ENCODE results near the gene RPL5. TPM values are rescaled to one million over a fixed set of nuclear protein-coding genes. Genes with fewer than 3 reads are reported as not detected.

RPL5 gene
- total RNA-seq, 1 experiment from 2014 or later = 1,430 TPM

- TF ChIP-seq, protein P1, sequence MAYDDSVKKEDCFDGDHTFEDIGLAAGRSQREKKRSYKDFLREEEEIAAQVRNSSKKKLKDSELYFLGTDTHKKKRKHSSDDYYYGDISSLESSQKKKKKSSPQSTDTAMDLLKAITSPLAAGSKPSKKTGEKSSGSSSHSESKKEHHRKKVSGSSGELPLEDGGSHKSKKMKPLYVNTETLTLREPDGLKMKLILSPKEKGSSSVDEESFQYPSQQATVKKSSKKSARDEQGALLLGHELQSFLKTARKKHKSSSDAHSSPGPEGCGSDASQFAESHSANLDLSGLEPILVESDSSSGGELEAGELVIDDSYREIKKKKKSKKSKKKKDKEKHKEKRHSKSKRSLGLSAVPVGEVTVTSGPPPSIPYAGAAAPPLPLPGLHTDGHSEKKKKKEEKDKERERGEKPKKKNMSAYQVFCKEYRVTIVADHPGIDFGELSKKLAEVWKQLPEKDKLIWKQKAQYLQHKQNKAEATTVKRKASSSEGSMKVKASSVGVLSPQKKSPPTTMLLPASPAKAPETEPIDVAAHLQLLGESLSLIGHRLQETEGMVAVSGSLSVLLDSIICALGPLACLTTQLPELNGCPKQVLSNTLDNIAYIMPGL (CRISPR knock-in tag; IDR thresholded peaks at IDR 0.05) = peak; percentile 81; the same call in 1 of the 2 replicates
- TF ChIP-seq ATF3 (CRISPR knock-in tag; conservative IDR thresholded peaks at IDR 0.05) (peak; percentile 82), ZSCAN18 (CRISPR knock-in tag; IDR thresholded peaks at IDR 0.05) (0 out of 2 replicates have a peak, but pooled peaks have one; percentile 52), ZNF263 (CRISPR knock-in tag; IDR thresholded peaks at IDR 0.05; ENCODE audit: low read depth) (peak; percentile 73), NR2C2 (CRISPR knock-in tag; IDR thresholded peaks at IDR 0.05) (peak; percentile 89), ZMAT4 (CRISPR knock-in tag; IDR thresholded peaks at IDR 0.05) (no peak), ATF6 (CRISPR knock-in tag; IDR thresholded peaks at IDR 0.05) (peak; percentile 93), TP53 (CRISPR knock-in tag; IDR thresholded peaks at IDR 0.05) (peak; percentile 99), ZNF121 (CRISPR knock-in tag; IDR thresholded peaks at IDR 0.05) (peak; percentile 92), GTF2I (CRISPR knock-in tag; conservative IDR thresholded peaks at IDR 0.05) (no peak), FOXK1 (CRISPR knock-in tag; IDR thresholded peaks at IDR 0.05) (peak; percentile 98), ELF4 (CRISPR knock-in tag; IDR thresholded peaks at IDR 0.05; ENCODE audit: low read depth) (peak; percentile 94), RORB (CRISPR knock-in tag; IDR thresholded peaks at IDR 0.05) (no peak), TEAD4 (CRISPR knock-in tag; IDR thresholded peaks at IDR 0.05) (peak; percentile 98), OVOL2 (CRISPR knock-in tag; IDR thresholded peaks at IDR 0.05; ENCODE audit: borderline replicate concordance) (no peak), CREM (CRISPR knock-in tag; IDR thresholded peaks at IDR 0.05) (peak; percentile 94), NR1H2 (CRISPR knock-in tag; IDR thresholded peaks at IDR 0.05) (peak; percentile 92), FOXP1 (CRISPR knock-in tag; IDR thresholded peaks at IDR 0.05; ENCODE audit: borderline replicate concordance) (peak; percentile 100), ZNF396 (CRISPR knock-in tag; IDR thresholded peaks at IDR 0.05; ENCODE audit: borderline replicate concordance) (no peak), ATF1 (CRISPR knock-in tag; IDR thresholded peaks at IDR 0.05) (peak; percentile 94)
- TF ChIP-seq, protein P2, sequence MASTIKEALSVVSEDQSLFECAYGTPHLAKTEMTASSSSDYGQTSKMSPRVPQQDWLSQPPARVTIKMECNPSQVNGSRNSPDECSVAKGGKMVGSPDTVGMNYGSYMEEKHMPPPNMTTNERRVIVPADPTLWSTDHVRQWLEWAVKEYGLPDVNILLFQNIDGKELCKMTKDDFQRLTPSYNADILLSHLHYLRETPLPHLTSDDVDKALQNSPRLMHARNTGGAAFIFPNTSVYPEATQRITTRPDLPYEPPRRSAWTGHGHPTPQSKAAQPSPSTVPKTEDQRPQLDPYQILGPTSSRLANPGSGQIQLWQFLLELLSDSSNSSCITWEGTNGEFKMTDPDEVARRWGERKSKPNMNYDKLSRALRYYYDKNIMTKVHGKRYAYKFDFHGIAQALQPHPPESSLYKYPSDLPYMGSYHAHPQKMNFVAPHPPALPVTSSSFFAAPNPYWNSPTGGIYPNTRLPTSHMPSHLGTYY (CRISPR knock-in tag; IDR thresholded peaks at IDR 0.05) = no peak
- TF ChIP-seq, protein P3, sequence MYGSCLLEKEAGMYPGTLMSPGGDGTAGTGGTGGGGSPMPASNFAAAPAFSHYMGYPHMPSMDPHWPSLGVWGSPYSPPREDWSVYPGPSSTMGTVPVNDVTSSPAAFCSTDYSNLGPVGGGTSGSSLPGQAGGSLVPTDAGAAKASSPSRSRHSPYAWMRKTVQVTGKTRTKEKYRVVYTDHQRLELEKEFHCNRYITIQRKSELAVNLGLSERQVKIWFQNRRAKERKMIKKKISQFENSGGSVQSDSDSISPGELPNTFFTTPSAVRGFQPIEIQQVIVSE (CRISPR knock-in tag; IDR thresholded peaks at IDR 0.05; ENCODE audit: borderline replicate concordance) = no peak
- TF ChIP-seq, protein P4, sequence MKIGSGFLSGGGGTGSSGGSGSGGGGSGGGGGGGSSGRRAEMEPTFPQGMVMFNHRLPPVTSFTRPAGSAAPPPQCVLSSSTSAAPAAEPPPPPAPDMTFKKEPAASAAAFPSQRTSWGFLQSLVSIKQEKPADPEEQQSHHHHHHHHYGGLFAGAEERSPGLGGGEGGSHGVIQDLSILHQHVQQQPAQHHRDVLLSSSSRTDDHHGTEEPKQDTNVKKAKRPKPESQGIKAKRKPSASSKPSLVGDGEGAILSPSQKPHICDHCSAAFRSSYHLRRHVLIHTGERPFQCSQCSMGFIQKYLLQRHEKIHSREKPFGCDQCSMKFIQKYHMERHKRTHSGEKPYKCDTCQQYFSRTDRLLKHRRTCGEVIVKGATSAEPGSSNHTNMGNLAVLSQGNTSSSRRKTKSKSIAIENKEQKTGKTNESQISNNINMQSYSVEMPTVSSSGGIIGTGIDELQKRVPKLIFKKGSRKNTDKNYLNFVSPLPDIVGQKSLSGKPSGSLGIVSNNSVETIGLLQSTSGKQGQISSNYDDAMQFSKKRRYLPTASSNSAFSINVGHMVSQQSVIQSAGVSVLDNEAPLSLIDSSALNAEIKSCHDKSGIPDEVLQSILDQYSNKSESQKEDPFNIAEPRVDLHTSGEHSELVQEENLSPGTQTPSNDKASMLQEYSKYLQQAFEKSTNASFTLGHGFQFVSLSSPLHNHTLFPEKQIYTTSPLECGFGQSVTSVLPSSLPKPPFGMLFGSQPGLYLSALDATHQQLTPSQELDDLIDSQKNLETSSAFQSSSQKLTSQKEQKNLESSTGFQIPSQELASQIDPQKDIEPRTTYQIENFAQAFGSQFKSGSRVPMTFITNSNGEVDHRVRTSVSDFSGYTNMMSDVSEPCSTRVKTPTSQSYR (CRISPR knock-in tag; IDR thresholded peaks at IDR 0.05) = peak; percentile 100
- TF ChIP-seq, protein P5, sequence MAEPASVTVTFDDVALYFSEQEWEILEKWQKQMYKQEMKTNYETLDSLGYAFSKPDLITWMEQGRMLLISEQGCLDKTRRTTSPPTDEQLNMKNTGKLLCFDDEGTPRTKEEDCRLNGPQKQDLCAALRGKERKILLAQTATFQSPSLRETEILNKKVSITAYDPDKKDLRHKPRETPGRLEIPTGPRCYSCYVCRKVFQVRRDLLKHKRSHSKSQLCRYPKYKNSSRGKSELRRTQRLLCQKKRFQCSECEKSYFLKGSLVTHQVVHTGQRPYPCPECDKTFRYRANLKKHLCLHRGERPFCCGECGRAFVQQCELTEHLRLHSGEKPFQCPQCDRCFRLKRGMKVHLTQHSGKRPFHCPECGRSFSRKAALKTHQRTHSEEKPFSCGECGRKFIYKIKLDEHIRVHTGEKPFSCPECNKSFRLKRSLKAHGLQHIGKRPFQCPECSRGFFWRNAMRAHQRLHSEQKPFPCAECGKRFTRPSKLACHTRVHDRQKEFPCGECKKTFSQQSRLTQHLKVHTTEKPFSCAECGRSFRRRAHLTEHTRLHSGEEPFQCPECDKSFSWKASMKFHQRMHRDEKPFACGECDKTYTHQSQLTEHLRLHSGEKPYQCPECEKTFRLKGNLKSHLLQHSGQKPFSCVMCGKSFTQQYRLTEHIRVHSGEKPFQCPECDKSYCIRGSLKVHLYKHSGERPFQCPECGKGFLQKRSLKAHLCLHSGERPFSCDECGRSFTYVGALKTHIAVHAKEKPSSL (CRISPR knock-in tag; conservative IDR thresholded peaks at IDR 0.05) = no peak
Measured at GRCh38 chr1:92784639-92785500, 47.0 kb upstream of the RPL5 start, which contains the start of gene EVI5 (continued).

Data from WTC11 (cell line).